HepG2 (cell line): Measurements from ENCODE around the gene LILRB3. TPM values are rescaled to one million over a fixed set of nuclear protein-coding genes. Genes with fewer than 3 reads are reported as not detected.

Experiments
- ARID3A ChIP-seq: IDR thresholded peaks from 2 replicates; pipeline ENCODE4 v1.6.1; 2012; ENCODE audit warnings: low read depth, low read length, improper control_type of control experiment
- ATF4 ChIP-seq, 2 experiments: fragments of 450-650 bp in 1 of 2; sonication (generic) in 1 of 2; formaldehyde crosslinking; IDR thresholded peaks; 2 replicates each; pipeline versions ENCODE4 v1.5.0 to v1.8.0; 2020 to 2022; ENCODE audit warnings: mild to moderate bottlenecking in 1 of 2, missing genetic modification reagents in 1 of 2
- ETS1 ChIP-seq: sonication (generic); formaldehyde crosslinking; IDR thresholded peaks from 2 replicates; pipeline ENCODE4 v1.4.0; 2020; ENCODE audit warnings: missing genetic modification reagents
- FOXK2 ChIP-seq: fragments of 450-650 bp; IDR thresholded peaks from 2 replicates; pipeline ENCODE4 v1.6.1; 2016
- JUNB ChIP-seq: sonication (generic); formaldehyde crosslinking; IDR thresholded peaks from 2 replicates; pipeline ENCODE4 v1.8.0; 2022; ENCODE audit warnings: missing genetic modification reagents, mild to moderate bottlenecking, borderline replicate concordance
- KLF9 ChIP-seq: IDR thresholded peaks from 2 replicates; pipeline ENCODE4 v1.6.1; 2016; ENCODE audit warnings: low read depth
- KMT2B ChIP-seq: IDR thresholded peaks from 2 replicates; pipeline ENCODE4 v1.6.1; 2016; ENCODE audit warnings: missing genetic modification reagents, missing compliant biosample characterization
- LCORL ChIP-seq, 2 experiments: fragments of 450-650 bp in 1 of 2; sonication (generic) in 1 of 2; formaldehyde crosslinking in 1 of 2; IDR thresholded peaks; 2 replicates each; pipeline versions ENCODE4 v1.5.0 to v1.6.1; 2017 to 2020; ENCODE audit warnings: antibody characterized with exemption in 1 of 2, missing genetic modification reagents in 1 of 2
- NRL ChIP-seq: sonication (generic); formaldehyde crosslinking; IDR thresholded peaks from 2 replicates; pipeline ENCODE4 v1.5.0; 2020; ENCODE audit warnings: missing genetic modification reagents, mild to moderate bottlenecking, moderate library complexity, borderline replicate concordance
- REPIN1 ChIP-seq: sonication (generic); formaldehyde crosslinking; IDR thresholded peaks from 2 replicates; pipeline ENCODE4 v1.8.0; 2022; ENCODE audit warnings: missing genetic modification reagents, low read depth, mild to moderate bottlenecking, borderline replicate concordance
- SRSF9 ChIP-seq: fragments of 200-400 bp; formaldehyde crosslinking; IDR thresholded peaks from 2 replicates; pipeline ENCODE4 v1.6.1; 2018; ENCODE audit warnings: borderline replicate concordance, mild to moderate bottlenecking, low read depth, low read length; ENCODE audit not compliant: insufficient read depth, poor library complexity, severe bottlenecking
- ZBTB10 ChIP-seq: sonication (generic); formaldehyde crosslinking; IDR thresholded peaks from 2 replicates; pipeline ENCODE4 v1.4.0; 2020; ENCODE audit warnings: missing genetic modification reagents, borderline replicate concordance
- ZNF609 ChIP-seq: sonication (generic); formaldehyde crosslinking; IDR thresholded peaks from 2 replicates; pipeline ENCODE4 v1.4.0; 2020; ENCODE audit warnings: mild to moderate bottlenecking, missing genetic modification reagents, borderline replicate concordance
- polyA plus RNA-seq, 8 experiments: library from polyadenylated mRNA; depleted of rRNA in 3 of 8; stranded (reverse) in 7 of 8; unstranded in 1 of 8; fragments of >200 nt; fragmentation: Illumina TruSeq in 4 of 8; extraction: Trizol in 4 of 8; gene quantifications; 2 replicates each; pipeline versions ENCODE4 v1.2.1 to v1.2.3, GENCODE V29; 2011 to 2016; ENCODE audit warnings: low read depth in 4 of 8, missing spikeins in 1 of 8, mixed read lengths in 1 of 8; ENCODE audit not compliant: insufficient read depth in 1 of 8
- total RNA-seq, 5 experiments: library from RNA; depleted of rRNA; stranded (reverse); fragments of >200 nt; fragmentation: Illumina TruSeq; extraction: Trizol; gene quantifications; 2 replicates each; pipeline ENCODE4 v1.2.3, GENCODE V29; 2016; ENCODE audit warnings: low read depth in 1 of 5

Gene LILRB3
- total and polyA plus RNA-seq, 2 of the 13 experiments (the other 11 are each of a cell fraction or from before 2014, with no cell fraction given) = 0.22 TPM; not detected in 1

GRCh38 chr19:54189735-54190502 is 32.9 kb downstream of the LILRB3 start (continued):
- no peak for TF ChIP-seq ETS1 (CRISPR knock-in tag)
- TF ChIP-seq KLF9 (CRISPR knock-in tag) = 0 out of 2 replicates have a peak, but pooled peaks have one; percentile 65
- TF ChIP-seq FOXK2 = peak; percentile 77
- 0 out of 2 replicates have a peak, but pooled peaks have one; percentile 44 for TF ChIP-seq ZNF609 (CRISPR knock-in tag)
- no peak for TF ChIP-seq LCORL (IDR thresholded peaks at IDR 0.05)
- no peak; the same call in 1 of the 2 replicates for TF ChIP-seq LCORL (CRISPR knock-in tag; IDR thresholded peaks at IDR 0.05)
- TF ChIP-seq ATF4 (CRISPR knock-in tag; IDR thresholded peaks at IDR 0.05) = peak in 1 of 2 experiments; percentile 32; a peak in 1 of 4 replicates
- no peak for TF ChIP-seq NRL
- 0 out of 2 replicates have a peak, but pooled peaks have one; percentile 20 for TF ChIP-seq REPIN1
- no peak for TF ChIP-seq SRSF9
- no peak for TF ChIP-seq JUNB
- peak; percentile 99; the same call in 1 of the 2 replicates for TF ChIP-seq ZBTB10
- TF ChIP-seq ARID3A = no peak
- TF ChIP-seq KMT2B (CRISPR knock-in tag) = no peak
